Measurements from ENCODE around the gene RPE. TPM values are rescaled to one million over a fixed set of nuclear protein-coding genes. Genes with fewer than 3 reads are reported as not detected.

The RPE gene
- total RNA-seq, 1 experiment from 2014 or later: 67.8 TPM

DNA sequence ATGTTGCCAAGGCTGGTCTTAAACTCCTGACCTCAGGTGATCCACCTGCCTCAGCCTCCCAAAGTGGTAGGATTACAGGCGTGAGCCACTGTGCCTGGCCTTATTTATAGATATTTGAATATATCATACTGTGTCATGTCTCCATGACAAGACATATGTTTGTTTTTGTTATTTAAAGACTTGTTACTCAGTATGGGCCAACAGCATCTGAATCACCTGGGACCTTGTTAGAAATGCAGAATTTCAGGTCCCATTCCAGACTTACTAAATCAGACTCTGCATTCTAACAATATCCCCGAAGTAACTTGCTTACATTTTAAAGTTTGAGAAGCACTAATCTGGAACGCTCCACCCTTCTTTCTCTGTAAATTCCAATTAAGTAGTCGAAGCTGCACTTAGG, 33.2 kb downstream of the RPE start:
- Histone ChIP-seq H2BK15ac (ENCODE audit: low read depth, low read length) (no peak overlapping the region), H4K8ac (replicated peaks; ENCODE audit: insufficient read length, low read depth, low read length) (no peak overlapping the region), H2BK120ac (ENCODE audit: low read depth, low read length, poor library complexity, severe bottlenecking) (no peak overlapping the region), H3K27ac (ENCODE audit: insufficient read length, low read depth, low read length) (no peak overlapping the region), H3K23ac (ENCODE audit: insufficient read length, low read depth, low read length) (no peak overlapping the region), H3K4me2 (ENCODE audit: insufficient read depth, insufficient read length, low read length) (no peak overlapping the region), H3K18ac (ENCODE audit: insufficient read length, low read depth, low read length) (no peak overlapping the region), H2BK5ac (ENCODE audit: insufficient read length, low read length) (no peak overlapping the region), H4K91ac (ENCODE audit: insufficient read length, low read depth, low read length) (no peak overlapping the region), H3K56ac (ENCODE audit: insufficient read length, low read depth, low read length) (no peak overlapping the region), H4K20me1 (ENCODE audit: control insufficient read depth, insufficient read depth, insufficient read length) (no peaks in the 10 kb centered on the region), H3T11ph (ENCODE audit: low read length) (no peak overlapping the region), H3K79me1 (ENCODE audit: insufficient read depth, low read depth, low read length, poor library complexity, severe bottlenecking) (no peaks in the 10 kb centered on the region), H2BK12ac (ENCODE audit: insufficient read length, low read depth, low read length) (no peak overlapping the region), H3K9me3 (ENCODE audit: control insufficient read depth, low read depth, low read length) (no peaks in the 10 kb centered on the region), H4K5ac (ENCODE audit: insufficient read length, low read depth, low read length) (no peak overlapping the region), H3K14ac (ENCODE audit: insufficient read depth, low read length) (no peak overlapping the region), H3K9ac (ENCODE audit: extremely low read depth, insufficient read length, low read length) (no peak overlapping the region), H3K27me3 (ENCODE audit: insufficient read depth, low read length) (no peaks in the 10 kb centered on the region), H3K79me2 (ENCODE audit: insufficient read depth, low read length) (no peaks in the 10 kb centered on the region), H2AK5ac (ENCODE audit: insufficient read length, low read length) (no peak overlapping the region), H3K4me1 (ENCODE audit: insufficient read depth, low read length) (no peaks in the 10 kb centered on the region), H2AFZ (ENCODE audit: low read length) (no peak overlapping the region), H3K23me2 (ENCODE audit: insufficient read length, low read depth, low read length, poor library complexity, severe bottlenecking) (no peaks in the 10 kb centered on the region), H2BK20ac (ENCODE audit: low read depth, low read length, poor library complexity, severe bottlenecking) (no peak overlapping the region), H3K4ac (ENCODE audit: low read depth, low read length) (no peak overlapping the region)
- no peak for TF ChIP-seq CTCF (conservative IDR thresholded peaks at IDR 0.05)
- DNase-seq: no peak
- Mint-ChIP-seq H3K27me3 (ENCODE audit: low read depth) (0 out of 2 replicates have a peak, but pooled peaks cover 1% of the 10 kb centered on the region), H3K36me3 (ENCODE audit: insufficient read depth in 1 of 3, low read depth in 3 of 3) (0 out of 7 replicates have a peak, but pooled peaks cover 0 to 1% (median 0%) of the 10 kb centered on the region in 3 experiments), H3K4me3 (no peak overlapping the region), H3K4me1 (no peaks in the 10 kb centered on the region), H3K27ac (no peak overlapping the region), H3K9me3 (no peaks in the 10 kb centered on the region; a peak in 1 of 5 replicates)
- WGBS (ENCODE audit: extremely low coverage, insufficient read length, low lambda C conversion rate): no CpG with 5 or more reads among the region's 4 CpGs

Data from H9 (cell line).